ENCODE results near the gene CCN5.
A peak's percentile ranks its signal among the peaks of the same experiment; 100 is the strongest.

The CCN5 gene

DNA sequence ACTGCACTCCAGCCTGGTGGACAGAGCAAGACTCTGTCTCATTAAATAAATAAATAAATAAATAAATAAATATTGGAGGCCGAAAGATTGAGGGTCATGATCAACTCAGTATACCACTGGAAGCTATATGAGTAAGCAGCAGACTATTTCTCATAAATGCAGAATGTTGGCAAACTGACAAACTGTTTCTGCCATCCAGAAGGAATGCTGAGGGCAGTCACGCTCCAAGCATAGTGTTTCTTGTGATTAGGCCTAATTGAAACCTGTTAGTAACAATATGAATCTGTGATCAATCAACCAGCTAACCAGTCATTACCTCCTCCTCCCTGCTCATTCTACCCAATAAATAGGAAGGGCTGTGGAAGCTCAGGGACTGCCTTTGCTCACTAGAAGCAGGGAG, 15.3 kb downstream of the CCN5 start:
- TF ChIP-seq, protein P1, sequence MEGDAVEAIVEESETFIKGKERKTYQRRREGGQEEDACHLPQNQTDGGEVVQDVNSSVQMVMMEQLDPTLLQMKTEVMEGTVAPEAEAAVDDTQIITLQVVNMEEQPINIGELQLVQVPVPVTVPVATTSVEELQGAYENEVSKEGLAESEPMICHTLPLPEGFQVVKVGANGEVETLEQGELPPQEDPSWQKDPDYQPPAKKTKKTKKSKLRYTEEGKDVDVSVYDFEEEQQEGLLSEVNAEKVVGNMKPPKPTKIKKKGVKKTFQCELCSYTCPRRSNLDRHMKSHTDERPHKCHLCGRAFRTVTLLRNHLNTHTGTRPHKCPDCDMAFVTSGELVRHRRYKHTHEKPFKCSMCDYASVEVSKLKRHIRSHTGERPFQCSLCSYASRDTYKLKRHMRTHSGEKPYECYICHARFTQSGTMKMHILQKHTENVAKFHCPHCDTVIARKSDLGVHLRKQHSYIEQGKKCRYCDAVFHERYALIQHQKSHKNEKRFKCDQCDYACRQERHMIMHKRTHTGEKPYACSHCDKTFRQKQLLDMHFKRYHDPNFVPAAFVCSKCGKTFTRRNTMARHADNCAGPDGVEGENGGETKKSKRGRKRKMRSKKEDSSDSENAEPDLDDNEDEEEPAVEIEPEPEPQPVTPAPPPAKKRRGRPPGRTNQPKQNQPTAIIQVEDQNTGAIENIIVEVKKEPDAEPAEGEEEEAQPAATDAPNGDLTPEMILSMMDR (conservative IDR thresholded peaks at IDR 0.05; ENCODE audit: low read depth, low read length): no peak
- peak; percentile 81 for DNase-seq (ENCODE audit: low read depth)
- no peak overlapping the region for H3K4me3 ChIP-seq (ENCODE audit: low read depth, low read length)

- H3K4me3 ChIP-seq (ENCODE audit: low read depth, low read length): no peak overlapping the region
- TF ChIP-seq, protein P1 (conservative IDR thresholded peaks at IDR 0.05; ENCODE audit: low read depth, low read length): no peak
- no peak for DNase-seq (ENCODE audit: low read depth)
Measured at GRCh38 chr20:44731657-44732056, 16.5 kb downstream of the CCN5 start.

DNA sequence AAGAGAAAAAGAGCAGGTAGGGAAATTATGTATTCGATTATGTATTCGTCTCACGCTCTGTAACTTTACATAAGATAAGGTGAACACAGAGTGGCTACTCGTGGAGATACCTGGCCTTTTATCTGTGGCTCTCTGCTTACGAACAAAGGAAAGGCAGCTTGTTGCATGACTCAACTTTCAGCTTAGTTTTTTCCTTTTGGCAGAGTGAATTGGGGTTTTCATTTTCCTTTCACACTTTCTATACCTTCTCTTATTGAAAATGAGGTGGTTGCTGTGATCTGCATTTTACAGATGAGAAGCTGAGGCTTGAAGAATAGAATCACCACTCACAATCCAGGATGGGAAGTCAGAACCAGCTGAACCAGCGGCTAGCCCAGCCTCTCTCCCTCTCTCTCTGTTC, 17.2 kb downstream of the CCN5 start:
- TF ChIP-seq, protein P1 (conservative IDR thresholded peaks at IDR 0.05; ENCODE audit: low read depth, low read length): no peak
- no peak for DNase-seq (ENCODE audit: low read depth)
- no peak overlapping the region for H3K4me3 ChIP-seq (ENCODE audit: low read depth, low read length)

DNA sequence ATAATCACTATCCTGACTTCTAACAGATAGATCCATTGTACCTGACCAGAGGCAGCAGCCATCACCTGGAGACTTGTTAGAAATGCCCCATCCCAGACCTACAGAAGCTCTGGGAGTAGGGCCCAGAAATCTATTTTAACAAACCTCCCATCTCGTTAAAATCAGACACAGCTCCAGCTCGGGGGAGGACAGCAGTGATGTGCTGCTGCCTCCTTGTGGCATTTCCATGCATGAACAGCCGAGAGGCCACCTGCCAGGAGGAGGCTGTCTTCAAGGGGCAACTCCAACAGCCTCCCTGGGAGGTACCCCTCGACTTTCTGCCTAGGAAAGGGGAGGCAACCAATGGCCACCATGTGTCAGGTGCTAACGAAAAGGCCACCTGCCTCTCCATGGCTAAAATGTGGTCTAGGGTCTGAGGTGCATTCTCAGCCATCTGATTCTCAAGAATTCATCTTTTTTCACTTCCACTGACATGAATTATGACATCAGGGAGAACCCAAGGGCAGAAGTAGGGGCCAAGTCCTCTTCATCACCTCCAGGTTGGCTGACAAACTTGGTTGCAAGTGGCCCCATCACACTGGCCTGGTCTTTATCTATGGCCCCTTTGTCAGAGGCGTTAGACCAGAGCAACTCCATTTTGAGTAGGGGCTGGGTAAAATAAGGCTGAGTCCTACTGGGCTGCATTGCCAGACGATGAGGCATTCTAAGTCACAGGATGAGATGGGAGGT, 18.3 kb downstream of the CCN5 start:
- H3K4me3 ChIP-seq (ENCODE audit: low read depth, low read length): no peak overlapping the region
- peak; percentile 83 for DNase-seq (ENCODE audit: low read depth)
- TF ChIP-seq, protein P1 (conservative IDR thresholded peaks at IDR 0.05; ENCODE audit: low read depth, low read length): peak; percentile 98

DNA sequence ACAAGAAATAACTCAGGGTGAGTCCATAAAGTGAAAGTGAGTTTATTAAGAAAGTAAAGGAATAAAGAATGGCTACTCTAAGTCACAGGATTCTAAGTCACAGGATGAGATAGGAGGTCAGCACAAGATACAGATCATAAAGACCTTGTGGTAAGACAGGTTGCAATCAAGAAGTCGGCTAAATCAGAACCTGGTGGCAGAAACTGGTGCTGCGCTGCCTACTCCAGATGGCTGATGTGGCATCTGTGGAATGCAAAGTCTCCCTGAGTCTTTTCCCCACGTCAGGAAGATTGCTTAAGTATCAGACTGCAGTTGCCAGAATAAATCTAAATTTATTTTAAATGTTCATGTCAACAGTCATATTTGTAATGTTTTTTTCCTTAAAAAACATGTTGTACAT, 19.8 kb downstream of the CCN5 start:
- H3K4me3 ChIP-seq (ENCODE audit: low read depth, low read length): no peak overlapping the region
- TF ChIP-seq, protein P1 (conservative IDR thresholded peaks at IDR 0.05; ENCODE audit: low read depth, low read length): peak; percentile 18
- DNase-seq (ENCODE audit: low read depth): peak; percentile 53

GRCh38 chr20:44735816-44736169, 20.6 kb downstream of the CCN5 start:
- TF ChIP-seq, protein P1 (conservative IDR thresholded peaks at IDR 0.05; ENCODE audit: low read depth, low read length): no peak
- DNase-seq (ENCODE audit: low read depth): no peak
- H3K4me3 ChIP-seq (ENCODE audit: low read depth, low read length): no peak overlapping the region

All from choroid plexus epithelial cell (primary cell).